HUDEP-2 (cell line): ENCODE data around the gene LRBA.

ENCODE experiments used
- DNase-seq, 76 experiments: peaks; one replicate each; lab custom pipeline; 2025; ENCODE audit not compliant: unreplicated experiment in 76 of 76; lab: John Stamatoyannopoulos, UW

LRBA gene

DNA sequence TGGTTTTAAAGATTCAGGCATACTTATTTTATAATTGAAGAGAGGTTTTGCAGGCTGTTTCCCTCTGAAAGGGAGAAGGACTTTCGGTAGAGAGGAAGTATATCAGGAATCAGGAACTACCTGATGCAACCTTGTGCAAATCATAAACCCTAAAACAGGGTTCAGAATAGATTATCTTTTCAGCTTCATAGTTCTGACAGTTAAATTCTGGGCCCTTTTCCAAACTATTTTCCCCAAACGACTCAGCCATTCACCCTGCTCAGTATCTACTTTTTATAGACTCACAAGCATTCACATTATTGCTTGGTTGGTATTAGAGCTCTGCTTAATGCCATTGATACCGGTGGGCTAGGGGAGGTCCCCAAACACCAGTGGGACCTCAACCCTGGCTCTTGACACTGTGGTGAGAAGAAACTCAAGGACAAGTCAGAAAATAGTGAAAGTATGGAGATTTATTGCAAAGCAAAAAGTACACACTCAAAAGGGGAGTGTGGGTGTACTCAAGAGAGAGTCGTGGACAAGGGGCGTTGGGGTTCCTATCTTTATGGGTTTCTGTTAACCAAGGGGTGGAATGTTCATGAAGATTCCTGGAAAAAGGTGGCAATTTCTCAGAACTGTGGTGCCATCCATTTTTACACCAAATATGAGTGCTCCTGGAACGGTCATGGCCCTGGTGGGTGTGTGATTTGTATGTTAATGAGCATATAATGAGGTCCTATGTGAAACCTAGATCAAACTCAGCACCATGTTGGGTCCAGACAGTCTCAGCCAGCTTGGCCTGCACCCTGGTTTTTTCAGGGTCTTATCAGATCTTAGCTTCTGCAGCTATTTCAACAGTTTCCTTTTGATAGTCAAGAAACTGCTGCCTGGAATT lies 698.5 kb downstream of the LRBA start:
- DNase-seq: peak in 28 of 76 experiments; percentile 1 to 62 (median 14)

GRCh38 chr4:150315691-150316090 lies 699.4 kb downstream of the LRBA start:
- no peak for DNase-seq

GRCh38 chr4:150315175-150315574 lies 699.9 kb downstream of the LRBA start:
- DNase-seq: no peak

- DNase-seq: no peak
Observed at GRCh38 chr4:150314031-150314430, 701.1 kb downstream of the LRBA start.

GRCh38 chr4:150310159-150310895 lies 704.8 kb downstream of the LRBA start:
- DNase-seq: no peak

- DNase-seq: no peak
Observed at GRCh38 chr4:150308824-150309472, 706.1 kb downstream of the LRBA start.

DNA sequence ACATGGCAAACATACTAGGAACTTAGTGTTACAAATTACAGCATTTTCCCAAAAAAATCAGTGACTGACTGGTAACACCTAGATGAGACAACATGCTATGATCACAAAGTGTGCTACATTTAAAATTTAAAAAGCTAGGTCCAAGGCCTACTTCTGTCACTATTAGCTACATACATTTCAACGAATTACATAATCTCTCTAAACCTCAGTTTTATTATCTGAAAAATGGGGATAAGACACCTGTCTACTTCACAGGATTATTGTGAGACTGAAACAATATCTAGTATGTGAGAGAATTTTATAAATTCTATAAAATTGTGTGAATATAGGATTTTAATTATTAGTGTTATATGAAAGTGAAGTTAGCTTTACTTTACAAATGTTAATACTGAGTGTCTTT lies 708.4 kb downstream of the LRBA start:
- no peak for DNase-seq

DNA sequence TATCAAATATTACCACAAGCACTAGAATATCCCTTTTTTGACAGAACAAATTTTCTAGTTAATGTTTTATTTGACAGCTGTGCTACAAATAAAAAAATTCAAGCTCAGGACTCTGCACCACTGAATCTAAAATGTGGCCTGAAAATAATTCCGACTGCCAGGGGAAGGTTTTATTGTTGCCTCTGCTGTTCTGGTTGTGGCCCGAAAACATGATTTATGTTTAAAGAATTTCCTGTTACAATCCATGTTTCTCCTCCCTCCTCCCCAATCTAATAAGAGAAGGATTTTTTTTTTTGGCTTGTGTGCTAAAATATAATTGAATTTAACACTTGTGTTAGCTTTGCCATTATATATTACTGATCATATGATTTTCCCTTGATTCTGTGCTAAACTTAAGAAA lies 709.1 kb downstream of the LRBA start:
- DNase-seq: no peak

DNA sequence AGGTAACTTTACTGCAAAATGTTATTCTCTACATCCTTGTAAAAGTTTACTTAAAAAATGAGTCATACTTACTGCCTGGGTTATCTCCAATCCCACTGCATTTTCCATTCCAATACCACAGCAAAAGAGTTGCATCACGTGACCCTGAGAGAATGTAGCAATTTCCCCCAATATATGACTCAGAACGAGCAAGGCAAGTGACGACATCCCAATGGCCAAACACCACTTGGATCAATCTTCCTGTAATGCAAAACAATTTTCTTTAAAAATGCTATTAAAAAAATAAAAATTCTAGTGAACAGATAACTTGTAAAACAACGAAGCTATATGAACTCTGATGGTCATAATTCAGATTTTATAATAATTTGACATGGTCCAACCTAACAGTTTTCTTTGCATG lies 712.5 kb downstream of the LRBA start:
- DNase-seq: peak in 11 of 76 experiments; percentile 3 to 33 (median 7)

GRCh38 chr4:150299816-150300215 lies 715.3 kb downstream of the LRBA start:
- DNase-seq: no peak

GRCh38 chr4:150297861-150298474 lies 717.1 kb downstream of the LRBA start:
- DNase-seq: peak in 39 of 76 experiments; percentile 0 to 53 (median 11)

GRCh38 chr4:150289881-150290280 lies 725.2 kb downstream of the LRBA start:
- no peak for DNase-seq

DNA sequence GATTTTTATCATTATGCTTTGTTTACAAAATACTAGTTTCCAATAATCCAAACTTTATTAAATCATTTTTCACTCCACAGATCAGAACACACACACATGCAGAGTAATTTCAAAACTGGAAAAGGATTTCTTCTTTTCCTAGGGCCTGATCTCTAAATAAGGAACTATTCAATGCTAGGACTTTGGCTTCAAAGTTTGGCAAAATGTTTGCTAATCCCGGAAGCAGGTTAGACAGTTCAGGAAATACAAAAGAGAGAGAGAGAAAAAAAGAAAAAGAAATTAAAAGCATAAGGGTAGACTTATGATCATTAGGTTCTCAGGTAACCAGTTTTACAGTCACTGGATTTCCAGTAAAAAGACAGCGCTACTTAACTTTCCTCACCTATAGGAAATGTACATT lies 725.9 kb downstream of the LRBA start:
- no peak for DNase-seq

- DNase-seq: no peak
Observed at GRCh38 chr4:150286656-150287055, 728.4 kb downstream of the LRBA start.

- DNase-seq: no peak
Observed at GRCh38 chr4:150283689-150284088, 731.4 kb downstream of the LRBA start.

DNA sequence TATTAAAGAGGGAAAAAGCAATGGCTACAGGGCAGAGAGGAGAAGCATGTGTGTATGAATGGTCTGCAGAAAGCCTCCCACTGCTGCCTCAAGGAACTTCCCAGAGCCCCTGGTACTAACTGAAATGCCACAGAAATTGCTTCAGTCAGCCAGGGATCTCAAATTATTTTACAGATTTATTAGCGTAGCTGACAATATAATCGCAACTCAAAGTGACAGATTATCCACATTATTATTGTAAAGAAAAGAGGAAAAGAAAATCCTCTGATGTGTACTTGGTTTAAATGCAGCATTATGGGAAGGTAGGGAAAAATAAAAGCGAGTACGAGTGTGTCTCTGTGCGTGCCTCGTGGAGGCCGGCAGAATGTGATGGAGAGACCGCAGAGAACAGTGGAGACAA lies 734.1 kb downstream of the LRBA start:
- no peak for DNase-seq

- DNase-seq: no peak
Observed at GRCh38 chr4:150280081-150280895, 734.8 kb downstream of the LRBA start.

DNA sequence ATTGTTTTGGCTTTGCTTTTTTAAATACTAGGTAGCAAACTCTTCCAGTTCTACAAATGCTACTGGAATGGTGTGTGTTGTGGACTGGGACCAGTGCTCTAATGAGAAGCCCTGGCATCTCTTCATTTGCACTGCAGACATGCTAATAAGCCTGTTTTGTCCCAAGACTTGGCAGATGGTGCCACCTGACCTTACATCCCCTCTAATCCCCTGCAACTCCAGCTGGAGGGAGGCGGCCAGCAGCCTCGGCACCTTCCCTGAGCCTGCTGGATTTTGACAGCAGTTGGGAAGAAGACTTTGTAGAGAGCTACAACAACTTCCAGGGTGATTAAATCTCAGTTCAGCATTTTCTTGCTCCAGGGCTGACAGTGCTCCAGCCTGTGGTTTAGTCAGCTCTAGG lies 736.9 kb downstream of the LRBA start:
- DNase-seq: no peak

DNA sequence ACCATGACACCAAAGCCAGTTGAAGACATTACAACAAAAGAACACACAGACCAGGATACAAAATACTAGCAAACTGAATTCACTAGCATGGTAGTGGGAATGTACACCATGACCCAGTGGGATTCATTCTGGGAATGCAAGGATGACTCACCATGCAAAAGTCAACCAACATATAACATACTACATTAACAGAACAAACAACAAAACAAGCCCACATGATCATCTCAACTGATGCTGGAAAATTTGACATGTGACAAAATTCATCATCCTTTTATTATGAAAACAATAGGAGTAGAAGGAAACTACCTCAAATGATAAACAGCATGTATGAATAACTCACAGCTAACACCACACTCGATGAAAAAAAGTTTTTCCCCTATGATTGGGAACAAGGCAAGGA lies 746.6 kb downstream of the LRBA start:
- DNase-seq: no peak

DNA sequence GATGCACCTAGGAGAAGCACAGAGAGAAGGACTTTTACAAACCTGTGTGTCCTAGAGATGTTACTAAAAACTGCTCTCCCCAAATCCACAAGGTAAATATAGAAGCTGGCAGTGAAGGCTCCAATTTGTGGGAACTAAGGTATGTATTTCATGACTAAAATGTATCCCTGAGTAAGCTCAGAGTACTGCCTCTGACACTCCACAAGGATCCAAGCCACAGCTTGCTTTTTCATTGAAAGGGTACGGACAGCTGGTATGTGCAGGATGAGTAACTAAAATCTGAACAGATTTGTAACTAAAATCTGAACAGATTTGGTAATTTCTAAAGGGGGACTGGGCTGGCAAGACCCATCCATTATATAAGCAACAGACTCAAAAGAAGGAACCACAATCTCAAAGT lies 749.3 kb downstream of the LRBA start:
- DNase-seq: no peak
